NT2/D1 (cell line): Measurements from ENCODE around the gene TXN2.

ENCODE experiments used
- SUZ12 ChIP-seq: IDR thresholded peaks from 2 replicates; pipeline ENCODE4 v1.6.1; 2011; ENCODE audit not compliant: insufficient read length, insufficient read depth; ENCODE audit errors: extremely low read depth
- YY1 ChIP-seq: IDR thresholded peaks from 2 replicates; pipeline ENCODE4 v1.6.1; 2011; ENCODE audit not compliant: insufficient read length, insufficient read depth
- ZNF274 ChIP-seq: IDR thresholded peaks from 2 replicates; pipeline ENCODE4 v1.6.1; 2011; ENCODE audit warnings: mild to moderate bottlenecking, low read depth, low read length

GRCh38 chr22:36463783-36464184 is 17.7 kb downstream of the TXN2 start:
- TF ChIP-seq YY1 (no peak), ZNF274 (no peak), SUZ12 (no peak)
